Gastrocnemius medialis (tissue), 4 donors: ENCODE data around the gene SYVN1. TPM values are rescaled to one million over a fixed set of nuclear protein-coding genes. Genes with fewer than 3 reads are reported as not detected.

Experiments
- ATAC-seq, 2 donors: fragments of 150-250 bp; one replicate each; pipeline ENCODE4 v1.9.1; 2016
- DNase-seq, 2 donors: peaks; one replicate each; pipeline ENCODE4 v3.0.0-alpha.2; 2019
- H3K27ac ChIP-seq, 4 donors: fragments of 200-600 bp; sonication (generic); 1 replicate in 1 of 4; 2 replicates in 3 of 4; pipeline ENCODE4 v1.5.1; 2016 to 2018; ENCODE audit warnings: mild to moderate bottlenecking in 2 of 4, moderate library complexity in 1 of 4
- H3K27me3 ChIP-seq, 3 donors: fragments of 200-600 bp; sonication (generic) in 2 of 3; 1 replicate in 1 of 3; 2 replicates in 2 of 3; pipeline versions ENCODE4 v1.5.1 to v1.6.0; 2016 to 2019; ENCODE audit warnings: mild to moderate bottlenecking in 1 of 3, moderate library complexity in 1 of 3
- H3K36me3 ChIP-seq, 2 donors: fragments of 200-600 bp; sonication (generic) in 1 of 2; one replicate each; pipeline ENCODE4 v1.5.1; 2017 to 2018
- H3K4me1 ChIP-seq, 2 donors: fragments of 200-600 bp; sonication (generic) in 1 of 2; one replicate each; pipeline ENCODE4 v1.5.1; 2016 to 2017; ENCODE audit warnings: mild to moderate bottlenecking in 2 of 2
- H3K4me3 ChIP-seq, 4 donors: fragments of 200-600 bp; sonication (generic) in 3 of 4; 1 replicate in 1 of 4; 2 replicates in 3 of 4; pipeline ENCODE4 v1.5.1; 2016 to 2019; ENCODE audit warnings: mild to moderate bottlenecking in 2 of 4
- H3K9me3 ChIP-seq, 3 donors: fragments of 200-600 bp; sonication (generic) in 2 of 3; 1 replicate in 1 of 3; 2 replicates in 2 of 3; pipeline ENCODE4 v1.5.1; 2016 to 2019
- POLR2A ChIP-seq, 2 donors: fragments of 450-650 bp; IDR thresholded peaks; one replicate each; pipeline ENCODE4 v1.6.1; 2017; ENCODE audit warnings: antibody characterized with exemption in 2 of 2, mild to moderate bottlenecking in 2 of 2, moderate library complexity in 2 of 2
- in situ Hi-C, 4 donors: fragments of 200-750 bp; cut with MboI; loops; one replicate each; pipeline versions ENCODE4 v1.15.0 to v1.8.0; 2017; ENCODE audit warnings: low sequenced_read_pairs in 4 of 4
- intact Hi-C: fragments of 100-400 bp; cut with DNase I; formaldehyde crosslinking; loops from one replicate; pipeline ENCODE4 v1.15.1; 2023; ENCODE audit warnings: low total_unique reads
- total RNA-seq, 4 donors: library from RNA; depleted of rRNA; stranded (reverse); fragments of >200 nt; gene quantifications; one replicate each; pipeline versions ENCODE4 v1.1.0 to v1.2.3, GENCODE V29; 2016
- TF ChIP-seq, protein P1 (sequence below), 5 experiments: fragments of 450-650 bp in 3 of 5; fragments of 200-600 bp in 2 of 5; sonication (generic) in 2 of 5; IDR thresholded peaks in 4 of 5; conservative IDR thresholded peaks in 1 of 5; 1 replicate in 4 of 5; 2 replicates in 1 of 5; pipeline ENCODE4 v1.5.1; 2016 to 2019; ENCODE audit warnings: antibody characterized with exemption in 5 of 5, mild to moderate bottlenecking in 3 of 5, moderate library complexity in 3 of 5

The SYVN1 gene
- total RNA-seq, 4 donors from 2014 or later = 24.6 to 77.5 (median 37.3) TPM

GRCh38 chr11:65090628-65091027 is 43.7 kb downstream of the SYVN1 start:
- Histone ChIP-seq H3K27me3 (no peaks in the 10 kb centered on the region), H3K9me3 (no peaks in the 10 kb centered on the region), H3K4me1 (peaks cover 0 to 1% of the 10 kb centered on the region in 2 donors), H3K36me3 (peaks cover 0 to 35% of the 10 kb centered on the region in 2 donors), H3K27ac (no peak overlapping the region), H3K4me3 (no peak overlapping the region)
- DNase-seq (no peak), ATAC-seq (no peak)
- intact Hi-C loops (no loop called here), in situ Hi-C loops (no loop called here)
- TF ChIP-seq, protein P1, sequence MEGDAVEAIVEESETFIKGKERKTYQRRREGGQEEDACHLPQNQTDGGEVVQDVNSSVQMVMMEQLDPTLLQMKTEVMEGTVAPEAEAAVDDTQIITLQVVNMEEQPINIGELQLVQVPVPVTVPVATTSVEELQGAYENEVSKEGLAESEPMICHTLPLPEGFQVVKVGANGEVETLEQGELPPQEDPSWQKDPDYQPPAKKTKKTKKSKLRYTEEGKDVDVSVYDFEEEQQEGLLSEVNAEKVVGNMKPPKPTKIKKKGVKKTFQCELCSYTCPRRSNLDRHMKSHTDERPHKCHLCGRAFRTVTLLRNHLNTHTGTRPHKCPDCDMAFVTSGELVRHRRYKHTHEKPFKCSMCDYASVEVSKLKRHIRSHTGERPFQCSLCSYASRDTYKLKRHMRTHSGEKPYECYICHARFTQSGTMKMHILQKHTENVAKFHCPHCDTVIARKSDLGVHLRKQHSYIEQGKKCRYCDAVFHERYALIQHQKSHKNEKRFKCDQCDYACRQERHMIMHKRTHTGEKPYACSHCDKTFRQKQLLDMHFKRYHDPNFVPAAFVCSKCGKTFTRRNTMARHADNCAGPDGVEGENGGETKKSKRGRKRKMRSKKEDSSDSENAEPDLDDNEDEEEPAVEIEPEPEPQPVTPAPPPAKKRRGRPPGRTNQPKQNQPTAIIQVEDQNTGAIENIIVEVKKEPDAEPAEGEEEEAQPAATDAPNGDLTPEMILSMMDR (IDR thresholded peaks at IDR 0.05 in 4 of 5, conservative IDR thresholded peaks at IDR 0.05 in 1 of 5) = no peak
- no peak for TF ChIP-seq POLR2A (IDR thresholded peaks at IDR 0.05)

GRCh38 chr11:65089621-65090020 is 44.7 kb downstream of the SYVN1 start:
- in situ Hi-C loops (no loop called here), intact Hi-C loops (no loop called here)
- no peak overlapping the region for H3K27ac ChIP-seq
- peaks cover 4 to 9% of the 10 kb centered on the region in 2 donors for H3K4me1 ChIP-seq
- no peaks in the 10 kb centered on the region for H3K27me3 ChIP-seq
- no peaks in the 10 kb centered on the region for H3K9me3 ChIP-seq
- ATAC-seq (no peak), DNase-seq (no peak)
- no peak overlapping the region for H3K4me3 ChIP-seq
- TF ChIP-seq, protein P1 (IDR thresholded peaks at IDR 0.05 in 4 of 5, conservative IDR thresholded peaks at IDR 0.05 in 1 of 5) = no peak
- peaks cover 0 to 40% of the 10 kb centered on the region in 2 donors for H3K36me3 ChIP-seq

- TF ChIP-seq POLR2A (IDR thresholded peaks at IDR 0.05) = no peak
- TF ChIP-seq, protein P1 (IDR thresholded peaks at IDR 0.05 in 4 of 5, conservative IDR thresholded peaks at IDR 0.05 in 1 of 5) = no peak
- H3K27me3 ChIP-seq = no peaks in the 10 kb centered on the region
- no peaks in the 10 kb centered on the region for H3K9me3 ChIP-seq
- in situ Hi-C loops = no loop called here
- ATAC-seq (no peak), DNase-seq (no peak)
- peaks cover 0 to 40% of the 10 kb centered on the region in 2 donors for H3K36me3 ChIP-seq
- intact Hi-C loops = no loop called here
- H3K27ac ChIP-seq = no peak overlapping the region
- peaks cover 12 to 18% of the 10 kb centered on the region in 2 donors for H3K4me1 ChIP-seq
- H3K4me3 ChIP-seq = no peak overlapping the region
Measured at GRCh38 chr11:65087827-65088226, 46.5 kb downstream of the SYVN1 start.

GRCh38 chr11:65087216-65087615 is 47.1 kb downstream of the SYVN1 start:
- Histone ChIP-seq H3K9me3 (no peaks in the 10 kb centered on the region), H3K4me3 (no peak overlapping the region), H3K27me3 (no peaks in the 10 kb centered on the region), H3K4me1 (peaks cover 12 to 18% of the 10 kb centered on the region in 2 donors), H3K27ac (no peak overlapping the region), H3K36me3 (peaks cover 0 to 40% of the 10 kb centered on the region in 2 donors)
- intact Hi-C loops (no loop called here), in situ Hi-C loops (no loop called here)
- ATAC-seq (no peak), DNase-seq (no peak)
- TF ChIP-seq POLR2A (IDR thresholded peaks at IDR 0.05) = no peak
- TF ChIP-seq, protein P1 (IDR thresholded peaks at IDR 0.05 in 4 of 5, conservative IDR thresholded peaks at IDR 0.05 in 1 of 5) = no peak

DNA sequence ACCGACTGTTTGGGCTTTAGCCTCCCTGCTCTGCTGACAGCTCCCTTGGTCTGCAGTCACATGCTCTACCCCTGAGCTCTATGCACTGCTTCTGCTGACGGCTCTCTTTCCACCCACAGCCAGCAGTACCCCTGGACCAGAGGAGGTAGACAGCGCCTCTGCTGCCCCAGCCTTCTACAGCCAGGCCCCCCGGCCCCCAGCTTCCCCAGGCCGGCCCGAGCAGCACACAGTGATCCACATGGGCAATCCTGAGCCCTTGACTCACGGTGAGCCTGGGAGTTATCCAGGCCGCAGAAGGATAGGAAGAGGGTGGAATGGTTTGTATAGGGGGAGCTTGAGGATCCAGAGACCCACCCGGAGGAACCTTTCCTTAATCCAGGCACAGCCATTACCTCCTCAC is 47.5 kb downstream of the SYVN1 start:
- Histone ChIP-seq H3K27me3 (no peaks in the 10 kb centered on the region), H3K9me3 (no peaks in the 10 kb centered on the region), H3K4me1 (peaks cover 12 to 18% of the 10 kb centered on the region in 2 donors), H3K36me3 (peaks cover 0 to 40% of the 10 kb centered on the region in 2 donors), H3K27ac (no peak overlapping the region), H3K4me3 (no peak overlapping the region)
- no peak for DNase-seq
- in situ Hi-C loops (no loop called here), intact Hi-C loops (no loop called here)
- no peak for ATAC-seq
- TF ChIP-seq POLR2A (IDR thresholded peaks at IDR 0.05) = no peak
